ENCODE results near the gene RAB44. TPM values are rescaled to one million over a fixed set of nuclear protein-coding genes. Genes with fewer than 3 reads are reported as not detected.

RAB44 gene
- total RNA-seq, 2 donors from 2014 or later = 0.14 to 0.45 TPM

DNA sequence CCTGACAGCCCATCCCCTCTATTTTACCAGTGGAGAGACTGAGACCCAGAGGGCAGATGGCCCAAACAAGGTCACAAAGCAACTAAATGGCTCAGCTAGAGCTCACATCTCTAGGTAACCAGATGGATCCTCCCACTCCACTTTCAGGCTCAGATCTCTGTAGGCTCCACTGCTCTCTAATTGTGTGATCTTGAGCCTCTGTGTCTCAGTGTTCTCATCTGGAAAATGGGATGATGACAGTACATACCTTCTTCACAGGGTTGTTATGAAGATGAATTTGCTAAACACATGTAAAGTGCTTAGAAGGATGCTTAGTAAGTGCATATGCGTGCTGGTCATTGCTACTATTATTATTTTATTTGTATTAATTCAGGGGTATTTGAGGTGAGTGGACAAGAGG is 40.5 kb downstream of the RAB44 start:
- peaks cover 11% of the 10 kb centered on the region for H3K4me1 ChIP-seq (replicated peaks)
- WGBS = 100% methylated on average over 1 of the region's 1 CpG
- H3K9me3 ChIP-seq = no peaks in the 10 kb centered on the region
- TF ChIP-seq, protein P1, sequence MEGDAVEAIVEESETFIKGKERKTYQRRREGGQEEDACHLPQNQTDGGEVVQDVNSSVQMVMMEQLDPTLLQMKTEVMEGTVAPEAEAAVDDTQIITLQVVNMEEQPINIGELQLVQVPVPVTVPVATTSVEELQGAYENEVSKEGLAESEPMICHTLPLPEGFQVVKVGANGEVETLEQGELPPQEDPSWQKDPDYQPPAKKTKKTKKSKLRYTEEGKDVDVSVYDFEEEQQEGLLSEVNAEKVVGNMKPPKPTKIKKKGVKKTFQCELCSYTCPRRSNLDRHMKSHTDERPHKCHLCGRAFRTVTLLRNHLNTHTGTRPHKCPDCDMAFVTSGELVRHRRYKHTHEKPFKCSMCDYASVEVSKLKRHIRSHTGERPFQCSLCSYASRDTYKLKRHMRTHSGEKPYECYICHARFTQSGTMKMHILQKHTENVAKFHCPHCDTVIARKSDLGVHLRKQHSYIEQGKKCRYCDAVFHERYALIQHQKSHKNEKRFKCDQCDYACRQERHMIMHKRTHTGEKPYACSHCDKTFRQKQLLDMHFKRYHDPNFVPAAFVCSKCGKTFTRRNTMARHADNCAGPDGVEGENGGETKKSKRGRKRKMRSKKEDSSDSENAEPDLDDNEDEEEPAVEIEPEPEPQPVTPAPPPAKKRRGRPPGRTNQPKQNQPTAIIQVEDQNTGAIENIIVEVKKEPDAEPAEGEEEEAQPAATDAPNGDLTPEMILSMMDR (IDR thresholded peaks at IDR 0.05) = no peak
- TF ChIP-seq POLR2A (IDR thresholded peaks at IDR 0.05) (no peak), POLR2AphosphoS5 (IDR thresholded peaks at IDR 0.05) (no peak)
- no peak overlapping the region for H3K27ac ChIP-seq
- no peaks in the 10 kb centered on the region for H3K36me3 ChIP-seq
- H3K4me3 ChIP-seq = no peak overlapping the region
- H3K27me3 ChIP-seq (replicated peaks; ENCODE audit: insufficient read depth) = no peaks in the 10 kb centered on the region
- no peak for DNase-seq (ENCODE audit: low spot score)
- intact Hi-C loops (cut with DNase I) = no loop called here

DNA sequence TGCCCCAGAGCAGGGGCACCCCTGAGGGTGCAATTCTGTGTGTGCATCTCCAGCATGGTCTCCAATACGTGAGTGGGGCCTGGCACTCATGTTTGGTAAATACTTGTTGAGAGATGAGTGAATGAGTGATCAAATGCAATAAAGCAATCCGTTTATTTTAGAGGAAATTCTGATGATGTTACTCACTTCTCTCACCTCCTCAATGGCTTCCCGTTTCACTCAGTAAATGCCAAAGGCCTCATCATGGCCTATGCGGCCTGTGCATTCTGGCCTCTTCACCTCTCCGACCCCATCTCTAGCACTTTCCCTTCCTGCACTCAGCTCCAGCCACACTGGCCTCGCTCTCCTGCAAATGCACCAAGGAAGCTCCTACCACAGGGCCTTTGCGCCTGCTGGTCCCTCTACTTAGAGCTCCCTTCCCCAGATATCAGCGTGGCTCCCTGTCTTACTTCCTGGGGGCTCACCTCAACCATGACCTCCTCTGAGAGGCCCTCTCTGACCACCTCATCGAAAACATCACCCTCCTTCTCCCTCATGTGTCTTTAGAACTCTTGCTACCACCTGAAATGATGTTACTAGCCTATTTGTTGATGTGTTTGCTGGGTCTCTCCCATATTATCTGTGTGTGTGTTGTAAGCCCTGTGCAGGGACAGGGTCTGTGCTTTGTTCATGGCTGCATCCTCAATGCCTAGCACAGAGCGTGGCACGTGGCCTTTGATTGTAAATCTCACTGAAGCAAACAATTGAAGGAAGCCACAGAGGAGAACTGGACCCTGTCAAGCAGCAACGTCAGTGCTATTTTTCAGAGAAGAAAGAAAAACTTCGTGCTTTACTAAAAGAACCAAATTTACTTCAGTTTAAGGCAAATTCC is 42.6 kb downstream of the RAB44 start:
- Histone ChIP-seq H3K9me3 (no peaks in the 10 kb centered on the region), H3K4me3 (no peak overlapping the region), H3K27ac (no peak overlapping the region), H3K27me3 (replicated peaks; ENCODE audit: insufficient read depth) (no peaks in the 10 kb centered on the region), H3K36me3 (no peaks in the 10 kb centered on the region), H3K4me1 (replicated peaks) (peaks cover 8% of the 10 kb centered on the region)
- WGBS = 81% methylated on average over 13 of the region's 13 CpGs
- no peak for DNase-seq (ENCODE audit: low spot score)
- TF ChIP-seq POLR2AphosphoS5 (IDR thresholded peaks at IDR 0.05) = no peak
- TF ChIP-seq POLR2A (IDR thresholded peaks at IDR 0.05) = no peak
- TF ChIP-seq, protein P1 (IDR thresholded peaks at IDR 0.05) = no peak
- intact Hi-C loops (cut with DNase I) = no loop called here

DNA sequence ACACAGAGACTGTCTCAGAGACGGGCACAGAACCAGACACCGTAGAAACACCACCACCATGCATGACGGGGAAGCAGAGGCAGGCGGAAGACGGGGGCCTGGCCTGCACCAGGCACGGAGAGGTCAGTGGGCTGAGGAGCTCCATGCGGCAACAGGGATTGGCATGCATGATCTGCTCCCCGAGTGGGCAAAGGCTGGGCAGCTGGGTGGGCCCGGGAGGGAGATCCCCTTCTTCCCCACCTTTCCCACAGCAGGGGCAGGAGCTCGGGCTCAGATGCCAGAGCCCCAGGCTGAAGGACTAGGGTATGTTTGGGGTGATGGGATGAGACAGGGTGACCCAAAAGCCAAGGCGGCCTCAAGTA is 43.2 kb downstream of the RAB44 start:
- Histone ChIP-seq H3K9me3 (no peaks in the 10 kb centered on the region), H3K27me3 (replicated peaks; ENCODE audit: insufficient read depth) (no peaks in the 10 kb centered on the region), H3K4me1 (replicated peaks) (peaks cover 4% of the 10 kb centered on the region), H3K36me3 (no peaks in the 10 kb centered on the region), H3K4me3 (no peak overlapping the region), H3K27ac (no peak overlapping the region)
- WGBS = 84% methylated on average over 11 of the region's 11 CpGs
- TF ChIP-seq, protein P1 (IDR thresholded peaks at IDR 0.05) = no peak
- no peak for TF ChIP-seq POLR2A (IDR thresholded peaks at IDR 0.05)
- no peak for TF ChIP-seq POLR2AphosphoS5 (IDR thresholded peaks at IDR 0.05)
- intact Hi-C loops (cut with DNase I) = no loop called here
- DNase-seq (ENCODE audit: low spot score) = no peak

DNA sequence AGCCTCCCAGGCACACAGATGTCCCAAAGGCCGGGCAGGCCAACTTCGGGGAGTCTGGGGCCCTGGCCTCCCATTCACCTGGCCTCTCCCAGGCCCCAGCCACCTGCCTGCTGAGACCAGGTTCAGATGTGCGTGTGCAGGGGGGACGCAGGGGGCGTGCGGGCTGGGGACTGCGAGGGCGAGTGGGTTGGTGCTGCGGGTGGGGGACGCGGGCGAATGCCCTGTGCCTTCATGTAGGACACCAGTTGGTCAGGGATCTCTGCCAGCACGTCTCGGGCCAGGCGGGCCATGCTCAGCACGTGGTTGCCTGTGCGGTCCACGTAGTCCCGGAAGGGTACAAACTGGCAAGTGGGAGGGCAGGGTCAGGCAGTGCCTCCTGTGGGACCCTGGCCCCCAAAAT is 44.5 kb downstream of the RAB44 start:
- H3K4me3 ChIP-seq = no peak overlapping the region
- H3K36me3 ChIP-seq = no peaks in the 10 kb centered on the region
- no peaks in the 10 kb centered on the region for H3K4me1 ChIP-seq (replicated peaks)
- 92% methylated on average over 19 of the region's 19 CpGs for WGBS
- DNase-seq (ENCODE audit: low spot score) = no peak
- intact Hi-C loops (cut with DNase I) = no loop called here
- no peak overlapping the region for H3K27ac ChIP-seq
- TF ChIP-seq, protein P1 (IDR thresholded peaks at IDR 0.05) = no peak
- TF ChIP-seq POLR2A (IDR thresholded peaks at IDR 0.05) (no peak), POLR2AphosphoS5 (IDR thresholded peaks at IDR 0.05) (no peak)
- no peaks in the 10 kb centered on the region for H3K9me3 ChIP-seq
- no peaks in the 10 kb centered on the region for H3K27me3 ChIP-seq (replicated peaks; ENCODE audit: insufficient read depth)

DNA sequence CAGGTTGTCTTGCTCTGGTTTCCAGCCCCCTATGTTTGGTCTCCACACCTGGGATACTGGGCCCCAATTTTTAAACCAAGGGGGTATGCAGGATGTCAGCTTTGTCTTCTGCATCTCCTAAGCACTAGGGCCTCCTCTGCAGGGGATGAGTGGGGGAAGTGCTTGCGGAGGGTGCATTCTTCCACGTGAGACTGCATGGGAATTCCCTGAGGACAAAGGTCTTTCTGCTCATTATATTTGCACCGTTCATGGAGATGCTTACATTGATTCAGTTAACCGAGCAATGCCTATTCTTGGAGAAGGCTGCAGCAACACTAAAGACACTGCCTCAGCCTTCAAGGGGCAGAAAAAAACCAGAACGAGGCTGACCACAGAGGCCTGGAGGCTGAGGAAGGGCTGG is 45.4 kb downstream of the RAB44 start:
- H3K27ac ChIP-seq = no peak overlapping the region
- DNase-seq (ENCODE audit: low spot score) = no peak
- intact Hi-C loops (cut with DNase I) = no loop called here
- H3K4me1 ChIP-seq (replicated peaks) = no peaks in the 10 kb centered on the region
- no peaks in the 10 kb centered on the region for H3K9me3 ChIP-seq
- no peaks in the 10 kb centered on the region for H3K27me3 ChIP-seq (replicated peaks; ENCODE audit: insufficient read depth)
- no peaks in the 10 kb centered on the region for H3K36me3 ChIP-seq
- no peak for TF ChIP-seq POLR2A (IDR thresholded peaks at IDR 0.05)
- no peak for TF ChIP-seq POLR2AphosphoS5 (IDR thresholded peaks at IDR 0.05)
- TF ChIP-seq, protein P1 (IDR thresholded peaks at IDR 0.05) = no peak
- WGBS = 73% methylated on average over 5 of the region's 5 CpGs
- no peak overlapping the region for H3K4me3 ChIP-seq

All from prostate gland (tissue), 2 donors.